Esophagus squamous epithelium (tissue), 4 donors: ENCODE measurements around the gene GJB3.

ENCODE experiments used
- CTCF ChIP-seq, 6 experiments: fragments of 450-650 bp in 4 of 6; fragments of 200-600 bp in 2 of 6; sonication (generic) in 2 of 6; IDR thresholded peaks; one replicate each; pipeline ENCODE4 v1.5.1; 2016 to 2019; ENCODE audit warnings: antibody characterized with exemption in 6 of 6, mild to moderate bottlenecking in 4 of 6, moderate library complexity in 4 of 6
- POLR2A ChIP-seq, 4 donors: fragments of 450-650 bp; IDR thresholded peaks; one replicate each; pipeline ENCODE4 v1.6.1; 2017; ENCODE audit warnings: antibody characterized with exemption in 4 of 4, mild to moderate bottlenecking in 4 of 4, moderate library complexity in 3 of 4

DNA sequence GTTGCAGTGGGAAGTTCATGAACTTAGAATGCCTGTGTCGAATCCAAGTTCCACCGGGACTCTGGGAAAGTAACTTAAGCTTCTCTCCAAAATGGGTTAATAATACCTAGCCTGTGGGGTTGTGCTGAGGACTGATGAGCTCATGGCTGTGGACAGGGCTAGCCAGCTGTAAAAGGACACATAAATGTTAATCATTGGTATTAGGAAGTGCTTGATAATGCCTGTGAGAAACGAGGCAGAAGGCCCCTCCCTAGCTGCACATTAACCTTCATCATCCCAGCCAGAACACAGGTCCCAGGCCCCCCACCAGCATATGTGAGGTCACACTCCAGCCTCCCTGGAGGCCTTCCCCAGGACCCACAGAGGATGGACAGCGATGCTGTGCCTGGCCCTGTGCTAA, 22.3 kb upstream of the GJB3 start:
- TF ChIP-seq CTCF (IDR thresholded peaks at IDR 0.05), result no peak
- TF ChIP-seq POLR2A (IDR thresholded peaks at IDR 0.05), result no peak
